Spleen (tissue), 7 donors: Measurements from ENCODE around the gene ZNF333.

Source experiments
- POLR2A ChIP-seq, 3 donors: fragments of 450-650 bp; IDR thresholded peaks; one replicate each; pipeline ENCODE4 v1.5.1; 2017; ENCODE audit warnings: antibody characterized with exemption in 3 of 3, mild to moderate bottlenecking in 1 of 3
- TF ChIP-seq, protein P1 (sequence below), 11 experiments: fragments of 200-600 bp in 7 of 11; fragments of 450-650 bp in 4 of 11; sonication (generic) in 4 of 11; IDR thresholded peaks in 8 of 11; conservative IDR thresholded peaks in 3 of 11; 1 replicate in 7 of 11; 2 replicates in 4 of 11; pipeline versions ENCODE4 v1.4.0 to v1.8.0; 2016 to 2021; ENCODE audit warnings: antibody characterized with exemption in 11 of 11, inconsistent platforms in 4 of 11, mild to moderate bottlenecking in 1 of 11
- donor health status: DM: no; HTN: no; CAD: no; lungs with moderate emphysema.
- donor health status: DM: no; HTN: no; CAD: no.
- donor health status: DM: no; HTN: no; CAD: no.

- TF ChIP-seq, protein P1, sequence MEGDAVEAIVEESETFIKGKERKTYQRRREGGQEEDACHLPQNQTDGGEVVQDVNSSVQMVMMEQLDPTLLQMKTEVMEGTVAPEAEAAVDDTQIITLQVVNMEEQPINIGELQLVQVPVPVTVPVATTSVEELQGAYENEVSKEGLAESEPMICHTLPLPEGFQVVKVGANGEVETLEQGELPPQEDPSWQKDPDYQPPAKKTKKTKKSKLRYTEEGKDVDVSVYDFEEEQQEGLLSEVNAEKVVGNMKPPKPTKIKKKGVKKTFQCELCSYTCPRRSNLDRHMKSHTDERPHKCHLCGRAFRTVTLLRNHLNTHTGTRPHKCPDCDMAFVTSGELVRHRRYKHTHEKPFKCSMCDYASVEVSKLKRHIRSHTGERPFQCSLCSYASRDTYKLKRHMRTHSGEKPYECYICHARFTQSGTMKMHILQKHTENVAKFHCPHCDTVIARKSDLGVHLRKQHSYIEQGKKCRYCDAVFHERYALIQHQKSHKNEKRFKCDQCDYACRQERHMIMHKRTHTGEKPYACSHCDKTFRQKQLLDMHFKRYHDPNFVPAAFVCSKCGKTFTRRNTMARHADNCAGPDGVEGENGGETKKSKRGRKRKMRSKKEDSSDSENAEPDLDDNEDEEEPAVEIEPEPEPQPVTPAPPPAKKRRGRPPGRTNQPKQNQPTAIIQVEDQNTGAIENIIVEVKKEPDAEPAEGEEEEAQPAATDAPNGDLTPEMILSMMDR (IDR thresholded peaks at IDR 0.05 in 8 of 11, conservative IDR thresholded peaks at IDR 0.05 in 3 of 11): no peak
- TF ChIP-seq POLR2A (IDR thresholded peaks at IDR 0.05): no peak
Measured at GRCh38 chr19:14715841-14716240, 26.0 kb downstream of the ZNF333 start.
